GM13977 (cell line): ENCODE data around the gene RTKN.

ENCODE experiments used
- DNase-seq: peaks from one replicate; pipeline ENCODE4 v3.0.0; 2012; ENCODE audit warnings: low spot score
- in situ Hi-C: fragments of 300-500 bp; cut with MboI; formaldehyde crosslinking; loops from one replicate; pipeline ENCODE4 v1.12.0; 2022; ENCODE audit warnings: low sequenced_read_pairs, low pct_unique_long_range_greater_than_20kb, mixed read lengths, inconsistent platforms; ENCODE audit not compliant: unreplicated experiment
- TF ChIP-seq, protein P1 (sequence below): IDR thresholded peaks from 2 replicates; pipeline ENCODE4 v1.5.1; 2012; ENCODE audit warnings: mild to moderate bottlenecking, control low read depth; ENCODE audit not compliant: insufficient read depth; ENCODE audit errors: extremely low read depth, missing control alignments

RTKN gene

DNA sequence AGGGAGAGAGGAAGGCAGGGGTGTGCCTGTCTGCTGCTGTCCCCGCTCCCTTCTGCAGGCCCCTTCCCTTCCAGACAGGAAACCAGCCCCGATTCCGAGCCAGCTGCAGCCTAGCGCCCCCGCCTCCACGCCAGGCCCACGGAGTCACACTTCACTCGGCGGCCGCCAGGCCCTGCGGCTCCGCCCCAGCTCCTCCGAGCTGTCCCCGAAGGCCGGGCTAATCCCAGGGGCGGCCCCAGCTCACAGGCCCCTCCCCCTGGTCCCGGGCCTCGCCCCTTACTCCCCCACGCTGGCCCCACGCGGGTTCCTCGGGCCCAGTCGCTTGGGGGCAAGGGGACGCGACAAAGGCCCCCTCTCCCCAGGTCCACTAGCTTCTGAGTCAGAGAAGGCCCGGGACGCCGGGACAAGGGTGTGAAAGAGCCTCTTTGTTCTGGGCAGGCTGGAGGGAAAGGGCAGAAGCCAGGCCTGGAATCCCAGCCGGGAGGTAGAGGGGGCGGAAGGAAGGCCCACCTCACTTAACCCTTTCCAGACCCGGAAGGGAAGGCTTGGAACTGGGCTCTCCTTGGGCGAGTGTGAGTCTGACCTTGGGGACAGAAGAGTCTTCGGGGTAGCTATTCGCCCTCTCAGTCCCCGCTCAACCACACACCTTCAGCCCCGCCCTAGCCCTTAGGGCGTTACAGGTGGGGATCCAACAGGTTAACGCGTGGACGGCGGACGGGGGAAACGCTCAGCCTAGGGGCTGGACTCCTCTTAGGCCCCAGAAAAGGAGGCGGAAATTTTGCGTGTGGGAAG lies 1.2 kb downstream of the RTKN start:
- TF ChIP-seq, protein P1, sequence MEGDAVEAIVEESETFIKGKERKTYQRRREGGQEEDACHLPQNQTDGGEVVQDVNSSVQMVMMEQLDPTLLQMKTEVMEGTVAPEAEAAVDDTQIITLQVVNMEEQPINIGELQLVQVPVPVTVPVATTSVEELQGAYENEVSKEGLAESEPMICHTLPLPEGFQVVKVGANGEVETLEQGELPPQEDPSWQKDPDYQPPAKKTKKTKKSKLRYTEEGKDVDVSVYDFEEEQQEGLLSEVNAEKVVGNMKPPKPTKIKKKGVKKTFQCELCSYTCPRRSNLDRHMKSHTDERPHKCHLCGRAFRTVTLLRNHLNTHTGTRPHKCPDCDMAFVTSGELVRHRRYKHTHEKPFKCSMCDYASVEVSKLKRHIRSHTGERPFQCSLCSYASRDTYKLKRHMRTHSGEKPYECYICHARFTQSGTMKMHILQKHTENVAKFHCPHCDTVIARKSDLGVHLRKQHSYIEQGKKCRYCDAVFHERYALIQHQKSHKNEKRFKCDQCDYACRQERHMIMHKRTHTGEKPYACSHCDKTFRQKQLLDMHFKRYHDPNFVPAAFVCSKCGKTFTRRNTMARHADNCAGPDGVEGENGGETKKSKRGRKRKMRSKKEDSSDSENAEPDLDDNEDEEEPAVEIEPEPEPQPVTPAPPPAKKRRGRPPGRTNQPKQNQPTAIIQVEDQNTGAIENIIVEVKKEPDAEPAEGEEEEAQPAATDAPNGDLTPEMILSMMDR, result no peak
- in situ Hi-C loops, result no loop called here
- peak; percentile 98 for DNase-seq

DNA sequence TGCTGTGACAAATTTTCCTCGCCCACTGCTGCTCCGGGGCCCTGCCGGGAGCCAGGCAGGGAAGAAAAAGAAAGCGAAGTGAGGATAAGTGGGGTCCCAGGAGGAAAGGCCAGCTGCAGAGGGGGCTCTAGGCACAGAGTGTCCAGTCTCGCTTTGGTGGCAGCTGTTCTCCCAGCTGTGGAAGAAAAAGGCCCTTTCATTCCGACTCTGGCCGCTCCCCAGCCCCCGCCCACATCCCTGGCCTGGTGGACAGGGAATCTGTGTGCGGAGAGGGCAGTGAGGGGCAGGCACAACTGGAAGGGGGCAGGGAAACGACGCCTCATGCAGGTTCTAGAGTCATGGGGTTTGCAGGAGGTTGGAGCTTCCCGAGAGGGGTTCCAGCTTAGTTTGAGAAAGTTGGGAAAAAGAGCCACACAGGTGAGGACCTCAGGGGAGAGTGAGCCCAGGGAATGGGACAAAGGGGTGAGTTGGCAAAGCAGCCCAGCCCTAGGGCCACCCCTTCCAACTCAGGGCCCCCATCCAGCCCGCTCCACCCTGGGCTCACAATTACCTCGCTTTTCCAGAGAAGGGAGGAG lies 1.8 kb downstream of the RTKN start:
- no peak for DNase-seq
- in situ Hi-C loops, result no loop called here
- TF ChIP-seq, protein P1, result no peak

DNA sequence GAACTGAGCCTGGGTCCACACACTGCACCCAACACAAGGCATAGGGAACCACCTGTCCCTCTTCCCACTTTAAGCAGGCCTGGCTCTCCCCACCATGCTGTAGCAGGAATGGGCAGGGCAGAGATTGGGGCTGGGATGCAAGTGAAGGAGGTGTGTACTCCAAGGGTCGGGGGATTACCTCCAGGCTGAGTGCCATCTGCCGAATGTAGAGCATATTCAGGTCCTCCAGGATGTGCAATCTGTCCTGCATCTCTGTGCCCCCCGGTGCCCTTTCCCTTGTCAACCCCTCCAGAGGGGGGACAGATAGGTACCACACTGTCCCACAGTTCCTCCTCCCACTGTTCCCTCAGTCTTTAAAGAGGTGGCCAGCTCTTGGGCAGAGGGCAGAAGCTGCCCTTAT lies 2.4 kb downstream of the RTKN start:
- DNase-seq, result no peak
- TF ChIP-seq, protein P1, result no peak
- in situ Hi-C loops, result no loop called here

DNA sequence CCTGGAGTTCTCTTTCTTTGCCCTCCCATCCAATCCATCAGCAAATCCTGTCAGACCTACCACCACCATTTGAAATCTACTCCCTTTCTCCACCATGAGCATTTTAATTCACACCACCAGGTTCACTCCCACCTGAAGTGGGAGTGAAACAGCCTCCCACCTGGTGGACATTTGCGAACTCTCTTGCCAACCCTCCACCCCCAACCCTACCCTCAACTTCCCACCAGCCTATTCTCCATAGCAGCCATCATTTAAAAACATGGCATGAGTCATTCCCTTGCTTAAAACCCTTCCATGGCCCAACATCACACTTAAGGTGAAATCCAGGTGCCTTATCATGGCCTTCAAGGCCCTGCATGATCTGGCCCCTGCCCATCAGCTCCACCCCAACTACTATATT lies 3.5 kb downstream of the RTKN start:
- TF ChIP-seq, protein P1, result no peak
- in situ Hi-C loops, result no loop called here
- no peak for DNase-seq

DNA sequence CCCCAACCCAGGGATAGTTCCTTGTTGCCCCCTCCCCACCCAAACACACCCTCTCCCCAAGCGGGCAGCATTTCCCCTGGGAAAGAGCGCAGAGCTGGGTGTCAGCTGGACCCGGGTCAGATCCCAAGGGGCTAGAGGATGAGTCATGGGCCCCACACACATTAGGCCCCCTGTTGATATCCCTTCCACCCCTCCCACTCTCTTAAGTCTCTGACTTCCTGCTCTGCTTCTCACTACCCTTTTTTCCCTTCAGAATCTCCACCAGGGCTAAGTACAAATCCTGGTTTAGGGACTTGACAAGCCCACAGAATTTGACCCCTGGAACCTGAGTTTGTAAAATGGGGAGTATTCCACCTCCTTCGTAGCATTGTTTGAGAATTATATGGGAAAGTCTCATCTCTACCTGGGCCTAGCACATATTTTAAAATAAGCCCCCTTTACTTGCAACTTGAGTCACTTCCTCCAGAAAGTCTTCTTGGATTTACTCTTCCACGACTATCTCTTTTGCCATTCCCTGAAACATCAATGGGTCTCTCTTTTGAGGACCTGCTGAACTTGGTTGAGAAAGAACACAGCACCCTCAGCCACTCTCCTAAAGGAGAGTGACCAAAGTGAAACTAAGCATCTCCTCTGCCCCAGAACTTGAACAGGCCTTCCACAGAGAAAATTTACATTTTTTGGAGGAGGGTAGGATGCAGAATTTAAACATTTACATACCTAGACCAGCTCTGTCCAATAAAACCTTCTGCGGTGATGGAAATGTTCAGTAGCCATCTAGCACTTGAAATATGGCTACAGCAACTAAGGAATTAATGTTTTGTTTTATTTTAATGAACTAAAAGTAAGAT lies 4.7 kb downstream of the RTKN start:
- in situ Hi-C loops, result no loop called here
- TF ChIP-seq, protein P1, result no peak
- DNase-seq, result peak; percentile 61

DNA sequence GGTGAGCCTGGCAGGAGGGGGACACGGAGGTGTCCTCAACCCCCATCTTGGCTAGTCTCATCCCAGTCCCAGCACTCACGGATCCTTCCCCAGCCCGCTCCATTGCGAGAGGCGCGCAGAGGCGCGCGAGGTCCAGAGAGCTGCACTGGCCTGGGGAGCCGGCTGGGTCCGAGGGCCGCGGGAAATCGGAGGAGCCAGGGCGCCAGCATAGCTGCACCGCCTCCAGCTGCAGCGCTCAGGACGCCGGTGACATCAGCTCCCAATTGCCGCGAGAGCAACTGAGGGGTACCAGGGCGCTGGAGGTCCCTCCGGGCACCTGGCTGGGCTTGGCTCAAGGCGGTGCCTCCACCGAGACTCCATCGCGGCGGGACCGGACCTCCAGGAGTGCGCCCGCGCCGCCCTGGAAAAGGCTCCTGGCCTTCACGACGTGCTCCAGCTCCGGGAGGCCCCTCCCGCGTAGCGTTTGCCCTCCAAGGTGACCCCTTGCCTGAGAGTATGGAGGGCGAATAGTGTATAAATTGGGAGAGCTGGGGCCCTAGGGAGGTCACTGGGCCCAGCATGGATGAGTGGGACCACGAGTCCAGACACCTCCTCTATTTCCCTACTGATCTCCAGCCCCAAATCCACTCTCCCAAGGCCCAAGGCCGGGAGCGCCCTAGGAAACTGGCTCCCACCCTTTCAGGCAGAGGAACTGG lies 5.5 kb downstream of the RTKN start:
- in situ Hi-C loops, result no loop called here
- DNase-seq, result no peak
- TF ChIP-seq, protein P1, result no peak
